Testis (tissue), 2 donors: ENCODE measurements around the gene RFX2.

Experiments used
- CTCF ChIP-seq, 3 experiments: fragments of 450-650 bp in 2 of 3; fragments of 200-600 bp in 1 of 3; sonication (generic) in 1 of 3; IDR thresholded peaks; one replicate each; pipeline ENCODE4 v1.5.1; 2016 to 2019; ENCODE audit warnings: antibody characterized with exemption in 3 of 3, mild to moderate bottlenecking in 2 of 3, moderate library complexity in 1 of 3
- POLR2A ChIP-seq: fragments of 450-650 bp; IDR thresholded peaks from one replicate; pipeline ENCODE4 v1.6.1; 2017; ENCODE audit warnings: antibody characterized with exemption, mild to moderate bottlenecking, moderate library complexity

GRCh38 chr19:6086068-6086788, 24.1 kb downstream of the RFX2 start:
- TF ChIP-seq CTCF (IDR thresholded peaks at IDR 0.05) (no peak), POLR2A (no peak)
